ENCODE measurements around the gene PCYT1A.

Gene PCYT1A

DNA sequence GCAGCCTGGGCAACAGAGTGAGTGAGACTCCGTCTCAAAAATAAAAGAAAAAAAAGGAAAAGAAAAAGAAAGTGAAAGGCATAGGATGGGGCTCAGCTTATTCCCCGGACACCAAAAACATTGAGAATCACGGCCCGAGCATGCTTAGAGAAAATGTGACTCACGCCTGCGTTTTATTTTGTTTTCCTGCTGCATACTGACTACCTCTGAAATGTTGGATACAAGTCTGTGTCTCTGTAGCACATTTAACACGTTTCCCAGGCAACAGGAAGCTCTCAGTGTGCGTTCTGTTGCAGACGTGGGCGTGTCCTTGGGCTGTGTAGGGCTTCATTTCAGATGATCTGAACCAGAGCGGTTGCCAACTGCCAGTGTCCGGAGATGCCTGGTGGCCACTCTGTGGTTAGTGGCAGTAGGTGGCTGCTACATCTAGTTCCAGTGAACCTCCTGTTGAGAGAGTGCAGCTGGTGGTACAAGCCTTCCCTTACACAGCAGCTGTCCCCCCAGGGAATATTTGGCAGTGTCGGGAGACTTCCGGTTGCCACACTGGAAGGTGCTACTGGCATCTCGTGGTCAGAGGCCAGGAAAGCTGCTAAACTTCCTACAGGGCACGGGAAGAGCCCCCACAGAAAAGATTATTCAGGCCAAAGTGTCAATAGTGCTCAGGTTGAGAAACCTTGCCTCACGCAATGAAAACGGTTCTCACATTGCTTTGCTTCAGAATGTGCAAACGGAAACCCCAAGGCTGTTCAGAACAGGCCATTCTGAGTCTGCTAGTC lies 68.1 kb downstream of the PCYT1A start:
- H3K27ac ChIP-seq = peak overlapping the region in 1 of 2 donors; percentile 10
- H3K4me3 ChIP-seq = peak overlapping the region; percentile 60
- DNase-seq (ENCODE audit: low spot score) = no peak
- TF ChIP-seq, protein P1, sequence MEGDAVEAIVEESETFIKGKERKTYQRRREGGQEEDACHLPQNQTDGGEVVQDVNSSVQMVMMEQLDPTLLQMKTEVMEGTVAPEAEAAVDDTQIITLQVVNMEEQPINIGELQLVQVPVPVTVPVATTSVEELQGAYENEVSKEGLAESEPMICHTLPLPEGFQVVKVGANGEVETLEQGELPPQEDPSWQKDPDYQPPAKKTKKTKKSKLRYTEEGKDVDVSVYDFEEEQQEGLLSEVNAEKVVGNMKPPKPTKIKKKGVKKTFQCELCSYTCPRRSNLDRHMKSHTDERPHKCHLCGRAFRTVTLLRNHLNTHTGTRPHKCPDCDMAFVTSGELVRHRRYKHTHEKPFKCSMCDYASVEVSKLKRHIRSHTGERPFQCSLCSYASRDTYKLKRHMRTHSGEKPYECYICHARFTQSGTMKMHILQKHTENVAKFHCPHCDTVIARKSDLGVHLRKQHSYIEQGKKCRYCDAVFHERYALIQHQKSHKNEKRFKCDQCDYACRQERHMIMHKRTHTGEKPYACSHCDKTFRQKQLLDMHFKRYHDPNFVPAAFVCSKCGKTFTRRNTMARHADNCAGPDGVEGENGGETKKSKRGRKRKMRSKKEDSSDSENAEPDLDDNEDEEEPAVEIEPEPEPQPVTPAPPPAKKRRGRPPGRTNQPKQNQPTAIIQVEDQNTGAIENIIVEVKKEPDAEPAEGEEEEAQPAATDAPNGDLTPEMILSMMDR (IDR thresholded peaks at IDR 0.05) = no peak

DNA sequence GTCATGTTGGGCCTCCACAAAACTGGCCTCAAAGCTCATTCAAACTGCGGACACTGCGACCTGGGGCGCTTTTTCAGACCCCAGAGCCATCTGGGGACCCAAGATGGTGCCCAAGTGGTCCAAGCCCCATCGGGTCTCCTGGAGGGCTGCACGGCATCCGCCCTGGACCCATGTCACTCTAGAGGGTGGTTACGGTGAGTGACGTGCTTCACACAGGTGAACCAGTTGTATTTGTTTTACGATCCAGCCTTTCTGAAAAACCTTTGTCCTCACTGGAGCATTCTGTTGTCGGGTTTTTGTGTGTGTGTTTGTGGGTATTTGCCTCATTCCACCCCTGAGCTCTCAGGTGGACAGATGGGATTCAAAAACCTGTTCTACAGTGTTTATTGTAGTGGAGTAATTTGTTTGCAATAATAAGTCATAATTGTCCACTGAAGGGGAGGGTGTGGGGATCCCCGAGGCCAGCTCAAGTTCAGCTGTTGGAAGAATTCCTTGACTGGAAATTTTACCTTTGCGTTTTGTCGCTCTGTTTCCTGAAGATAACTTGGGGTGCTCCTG lies 69.3 kb downstream of the PCYT1A start:
- no peak for DNase-seq (ENCODE audit: low spot score)
- Histone ChIP-seq H3K4me3 (no peak overlapping the region), H3K27ac (no peak overlapping the region)
- TF ChIP-seq, protein P1 (IDR thresholded peaks at IDR 0.05) = no peak

DNA sequence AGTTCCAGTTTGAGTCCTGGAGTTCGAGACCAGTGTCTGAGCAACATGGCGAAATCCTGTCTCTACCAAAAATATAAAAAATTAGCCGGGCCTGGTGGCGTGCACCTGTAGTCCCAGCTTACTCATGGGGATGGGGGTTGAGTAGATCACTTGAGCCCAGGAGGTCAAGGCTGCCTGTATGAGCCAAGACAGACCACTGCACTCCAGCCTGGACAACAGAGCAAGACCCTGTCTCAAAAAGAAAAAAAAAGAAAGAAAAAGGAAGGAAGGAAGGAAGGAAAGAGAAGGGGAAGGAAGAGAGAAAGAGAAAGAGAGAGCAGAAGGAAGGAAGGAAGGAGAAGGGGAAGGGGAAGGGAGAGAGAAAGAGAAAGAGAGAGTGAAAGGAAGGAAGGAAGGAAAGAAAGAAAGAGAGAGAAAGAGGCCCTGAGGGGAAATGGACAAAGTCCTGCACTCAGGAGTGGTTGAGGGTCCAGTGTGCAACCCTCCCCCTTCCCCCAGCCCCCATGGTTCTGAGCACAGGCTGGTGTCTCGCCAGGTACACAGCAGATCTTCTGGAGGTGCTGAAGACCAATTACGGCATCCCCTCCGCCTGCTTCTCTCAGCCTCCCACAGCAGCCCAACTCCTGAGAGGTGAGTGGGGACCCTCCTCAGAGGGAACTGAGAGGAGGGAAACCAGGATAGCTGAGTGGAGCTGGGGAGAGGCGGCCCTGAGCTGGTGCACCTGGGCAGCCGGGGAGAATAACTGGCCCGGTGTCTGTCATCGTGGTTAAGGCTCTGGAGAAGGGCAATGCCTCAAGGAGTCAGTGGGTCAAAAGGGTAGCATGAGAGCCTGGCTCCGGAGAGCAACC lies 70.0 kb downstream of the PCYT1A start:
- TF ChIP-seq, protein P1 (IDR thresholded peaks at IDR 0.05) = no peak
- H3K4me3 ChIP-seq = no peak overlapping the region

DNA sequence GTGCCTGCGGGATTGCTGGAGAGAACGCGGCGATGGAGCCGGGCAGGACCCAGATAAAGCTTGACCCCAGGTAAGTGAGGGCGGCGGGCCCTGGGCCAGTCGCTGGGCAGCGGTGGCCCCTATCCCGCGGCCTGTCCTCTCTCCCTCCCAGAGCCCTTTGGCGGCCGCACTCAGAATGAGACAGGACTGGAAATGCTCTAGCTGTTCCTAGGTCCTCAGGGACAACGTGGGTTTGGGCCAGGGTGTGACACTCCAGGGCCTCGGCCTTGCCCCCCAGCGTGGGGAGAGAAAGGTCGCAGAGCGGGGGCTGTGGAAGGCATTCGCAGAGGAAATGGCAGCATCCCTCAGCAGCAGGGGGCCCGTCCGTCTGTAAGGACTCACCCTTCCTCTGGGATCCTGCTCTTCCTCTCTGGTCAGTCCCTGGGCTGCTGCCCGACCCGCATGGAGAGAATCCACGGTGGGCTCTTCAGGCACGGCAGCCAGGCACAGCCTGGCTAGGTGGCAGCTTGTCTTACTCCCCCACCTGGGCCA lies 70.8 kb downstream of the PCYT1A start:
- no peak for DNase-seq (ENCODE audit: low spot score)
- H3K4me3 ChIP-seq = no peak overlapping the region
- no peak overlapping the region for H3K27ac ChIP-seq
- TF ChIP-seq, protein P1 (IDR thresholded peaks at IDR 0.05) = no peak

More for the DNA sequence above, 70.0 kb downstream of the PCYT1A start:
- no peak overlapping the region for H3K27ac ChIP-seq
- no peak for DNase-seq (ENCODE audit: low spot score)

DNA sequence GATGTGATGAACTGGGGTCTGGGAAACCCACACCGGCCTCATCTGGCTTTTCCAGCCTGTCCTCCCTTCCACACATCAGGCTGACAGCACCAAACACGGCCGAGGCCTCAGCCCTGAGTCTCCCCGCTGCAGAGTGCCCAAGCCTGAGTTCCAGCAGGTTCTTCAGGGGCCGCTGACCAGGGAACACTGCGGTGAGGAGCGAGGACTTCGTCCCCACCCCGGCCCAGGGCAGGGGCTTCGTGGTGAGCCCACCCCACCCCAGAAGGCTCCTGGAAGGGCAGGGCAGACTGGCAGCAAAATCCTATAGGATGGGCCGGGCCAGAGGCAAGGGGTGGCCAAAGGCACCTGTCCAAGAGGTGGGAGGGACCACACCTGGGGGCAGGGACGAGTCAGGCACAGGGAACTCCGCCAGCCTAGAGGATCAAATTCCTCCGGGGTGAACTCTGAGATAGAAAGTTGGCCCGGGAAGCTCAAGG lies 71.4 kb downstream of the PCYT1A start, which contains the start of gene SLC51A:
TSS of gene SLC51A (plus strand) at position 446 of the 476 bp plus-strand sequence. CDS start 179 bp downstream, outside the sequence.
- H3K27ac ChIP-seq = no peak within 1 kb of the TSS
- no peak for DNase-seq (ENCODE audit: low spot score)
- TF ChIP-seq, protein P1 (IDR thresholded peaks at IDR 0.05) = no peak
- no peak within 1 kb of the TSS for H3K4me3 ChIP-seq

DNA sequence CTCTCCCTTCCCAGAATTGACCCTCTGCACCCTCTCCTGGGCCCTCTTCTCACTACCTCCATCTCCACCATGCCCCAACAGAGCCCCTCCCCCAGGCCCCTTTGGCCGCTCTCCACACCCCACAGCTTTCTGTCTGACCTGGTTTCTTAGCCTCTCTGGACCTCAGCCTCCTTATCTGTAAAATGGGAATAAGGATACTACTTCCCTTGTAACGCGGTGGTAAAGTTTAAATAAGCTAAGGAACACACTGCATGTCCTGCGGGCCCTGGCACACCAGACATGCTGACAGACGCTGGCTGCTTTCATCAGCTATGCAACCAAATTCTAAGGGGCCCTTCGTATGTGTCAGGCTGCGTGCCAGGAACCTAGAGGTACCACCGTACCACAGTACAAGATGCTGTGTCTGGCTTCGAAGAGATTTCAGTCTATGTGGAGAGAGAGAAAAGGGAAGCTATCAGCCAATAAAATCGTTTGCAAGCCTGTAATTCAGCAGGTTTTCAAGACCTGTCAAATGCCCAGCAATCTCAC lies 72.0 kb downstream of the PCYT1A start:
- no peak for DNase-seq (ENCODE audit: low spot score)
- H3K4me3 ChIP-seq = no peak overlapping the region
- TF ChIP-seq, protein P1 (IDR thresholded peaks at IDR 0.05) = no peak
- H3K27ac ChIP-seq = no peak overlapping the region
